Measurements from ENCODE around the gene PRKAA2. TPM values are rescaled to one million over a fixed set of nuclear protein-coding genes. Genes with fewer than 3 reads are reported as not detected.

Gene PRKAA2
- total and polyA plus RNA-seq, 4 donors: 9.6 to 27.4 (median 11.1) TPM

DNA sequence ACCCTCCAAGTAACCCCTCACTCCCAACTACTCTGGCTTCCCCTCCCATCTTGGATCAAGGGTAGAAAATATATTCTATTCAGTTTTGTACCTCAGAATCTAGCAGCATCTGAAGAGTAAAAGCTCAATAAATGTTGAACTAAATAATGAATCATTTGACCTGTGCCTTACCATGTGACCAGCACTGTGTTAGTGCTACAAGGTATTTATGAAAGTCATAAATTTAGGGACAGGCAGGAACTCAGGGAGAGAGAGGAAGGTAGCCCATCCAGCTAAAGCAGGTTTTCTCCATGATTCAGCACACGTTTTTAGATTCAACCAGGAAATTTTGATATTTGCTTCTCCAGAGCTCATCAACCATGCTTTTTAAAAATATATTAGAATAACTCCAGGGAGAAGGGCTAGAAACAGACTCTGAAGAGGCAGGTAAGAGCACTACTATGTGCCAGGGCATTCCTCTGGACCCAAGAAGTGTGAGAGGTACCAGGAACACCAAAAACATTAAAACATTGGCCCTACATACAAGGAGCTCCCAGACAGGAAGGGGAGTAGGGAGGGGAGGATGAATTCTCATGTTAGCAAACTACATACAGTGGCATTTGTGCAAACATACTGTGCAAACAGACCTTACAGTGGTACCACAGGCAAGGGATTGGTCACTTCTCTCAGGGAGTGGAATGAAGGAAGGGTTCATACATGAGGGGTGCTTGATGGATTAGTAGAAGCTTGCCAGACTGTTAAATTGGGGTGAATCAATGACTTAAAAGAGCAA lies 109.8 kb downstream of the PRKAA2 start:
- no peaks in the 10 kb centered on the region for H3K36me3 ChIP-seq (ENCODE audit: control insufficient read depth, insufficient read depth, low read length)
- no peak for DNase-seq (ENCODE audit: low read depth in 4 of 6, low spot score in 6 of 6)
- H3K4me1 ChIP-seq (ENCODE audit: control insufficient read depth, insufficient read depth, low read length): no peaks in the 10 kb centered on the region
- no peaks in the 10 kb centered on the region for H3K27me3 ChIP-seq (ENCODE audit: control insufficient read depth, insufficient read depth, low read length)
- WGBS (ENCODE audit: insufficient coverage): no CpG with 5 or more reads among the region's 1 CpG
- no peak overlapping the region for H3K4me3 ChIP-seq (ENCODE audit: low read depth, low read length)
- no peak overlapping the region for H3K27ac ChIP-seq (ENCODE audit: low read depth, low read length)
- no peaks in the 10 kb centered on the region for H3K9me3 ChIP-seq (ENCODE audit: control insufficient read depth, insufficient read depth, low read length)

- Histone ChIP-seq H3K36me3 (ENCODE audit: control insufficient read depth, insufficient read depth, low read length) (no peaks in the 10 kb centered on the region), H3K9me3 (ENCODE audit: control insufficient read depth, insufficient read depth, low read length) (no peaks in the 10 kb centered on the region), H3K4me1 (ENCODE audit: control insufficient read depth, insufficient read depth, low read length) (no peaks in the 10 kb centered on the region), H3K4me3 (ENCODE audit: low read depth, low read length) (no peak overlapping the region), H3K27me3 (ENCODE audit: control insufficient read depth, insufficient read depth, low read length) (no peaks in the 10 kb centered on the region), H3K27ac (ENCODE audit: low read depth, low read length) (no peak overlapping the region)
- WGBS (ENCODE audit: insufficient coverage): 100% methylated on average over 2 of the region's 2 CpGs
- DNase-seq (ENCODE audit: low read depth in 4 of 6, low spot score in 6 of 6): no peak
Measured at GRCh38 chr1:56755911-56756310, 110.8 kb downstream of the PRKAA2 start.

DNA sequence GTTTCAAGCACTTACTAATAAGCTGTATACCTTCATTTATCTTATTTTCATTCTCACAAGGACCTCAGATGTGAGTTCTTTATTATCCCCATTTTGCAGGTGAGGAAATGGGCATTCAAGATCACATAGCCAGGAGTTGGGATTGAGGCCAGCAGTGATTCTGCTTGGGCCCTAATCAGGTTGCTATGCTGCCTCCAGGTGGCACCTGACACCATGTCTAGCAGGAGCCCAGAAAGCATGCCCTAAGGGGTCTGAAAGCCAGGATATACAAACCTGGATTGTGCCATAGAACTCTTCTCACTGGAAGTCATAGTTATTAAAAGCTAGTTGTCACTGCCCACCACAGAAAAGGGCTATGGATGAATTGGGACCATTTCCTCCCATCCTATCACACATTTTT lies 113.0 kb downstream of the PRKAA2 start:
- Histone ChIP-seq H3K9me3 (ENCODE audit: control insufficient read depth, insufficient read depth, low read length) (no peaks in the 10 kb centered on the region), H3K27ac (ENCODE audit: low read depth, low read length) (no peak overlapping the region), H3K36me3 (ENCODE audit: control insufficient read depth, insufficient read depth, low read length) (no peaks in the 10 kb centered on the region), H3K4me3 (ENCODE audit: low read depth, low read length) (no peak overlapping the region), H3K27me3 (ENCODE audit: control insufficient read depth, insufficient read depth, low read length) (no peaks in the 10 kb centered on the region), H3K4me1 (ENCODE audit: control insufficient read depth, insufficient read depth, low read length) (no peaks in the 10 kb centered on the region)
- peak in 2 of 6 donors; percentile 4 to 37 for DNase-seq (ENCODE audit: low read depth in 4 of 6, low spot score in 6 of 6)

GRCh38 chr1:56758794-56759193 lies 113.7 kb downstream of the PRKAA2 start:
- Histone ChIP-seq H3K9me3 (ENCODE audit: control insufficient read depth, insufficient read depth, low read length) (no peaks in the 10 kb centered on the region), H3K4me3 (ENCODE audit: low read depth, low read length) (no peak overlapping the region), H3K27ac (ENCODE audit: low read depth, low read length) (no peak overlapping the region), H3K36me3 (ENCODE audit: control insufficient read depth, insufficient read depth, low read length) (no peaks in the 10 kb centered on the region), H3K27me3 (ENCODE audit: control insufficient read depth, insufficient read depth, low read length) (no peaks in the 10 kb centered on the region), H3K4me1 (ENCODE audit: control insufficient read depth, insufficient read depth, low read length) (no peaks in the 10 kb centered on the region)
- no CpG with 5 or more reads among the region's 3 CpGs for WGBS (ENCODE audit: insufficient coverage)
- no peak for DNase-seq (ENCODE audit: low read depth in 4 of 6, low spot score in 6 of 6)

Small RNA genes within 50 kb of the gene (small RNA-seq; reads per million reads assigned to genes)
- gene AC099789.1 (ENCODE audit: low replicate concordance): not detected

Other genes starting within 250 kb of the PRKAA2 start
- 100 to 1,000 TPM; 123 to 166 TPM for gene PLPP3, start 65.8 kb upstream of the PRKAA2 start, total RNA-seq
- 100 to 1,000 TPM; 187 to 253 TPM for gene PLPP3, start 65.8 kb upstream of the PRKAA2 start, polyA plus RNA-seq (ENCODE audit: insufficient read length in 2 of 2)
- gene FYB2, start 174.1 kb downstream of the PRKAA2 start, total RNA-seq: 1 to 10 TPM; 2.4 TPM
- gene FYB2, start 174.1 kb downstream of the PRKAA2 start, polyA plus RNA-seq (ENCODE audit: insufficient read length in 2 of 2): 1 to 10 TPM; 2.6 to 5.7 TPM
- gene C8A, start 209.5 kb downstream of the PRKAA2 start, total RNA-seq: under 1 TPM in 1 of 2 donors, not detected in 1; 0.06 TPM
- not detected for gene C8A, start 209.5 kb downstream of the PRKAA2 start, polyA plus RNA-seq (ENCODE audit: insufficient read length in 2 of 2)